GM23338 (cell line): Measurements from ENCODE around the gene CWH43.

Experiments
- CREB1 ChIP-seq: fragments of 250-450 bp; sonication (Bioruptor Pico); IDR thresholded peaks from 2 replicates; pipeline ENCODE4 v1.5.0; 2020; ENCODE audit warnings: low read depth, mild to moderate bottlenecking, moderate library complexity
- CTCF ChIP-seq, 2 experiments: fragments of 200-600 bp in 1 of 2; sonication (generic) in 1 of 2; conservative IDR thresholded peaks; 2 replicates each; pipeline versions ENCODE4 v1.5.1 to v1.6.1; 2016 to 2017; ENCODE audit warnings: antibody characterized with exemption in 2 of 2, low read depth in 2 of 2, mild to moderate bottlenecking in 2 of 2, moderate library complexity in 1 of 2
- EZH2 ChIP-seq: fragments of 200-600 bp; sonication (generic); IDR thresholded peaks from one replicate; pipeline ENCODE4 v1.8.0; 2017; ENCODE audit warnings: antibody characterized with exemption, mild to moderate bottlenecking, low read depth; ENCODE audit not compliant: unreplicated experiment
- EZH2phosphoT487 ChIP-seq: fragments of 200-600 bp; sonication (generic); IDR thresholded peaks from one replicate; pipeline ENCODE4 v1.8.1; 2018; ENCODE audit warnings: antibody characterized with exemption; ENCODE audit not compliant: unreplicated experiment
- JUNB ChIP-seq: IDR thresholded peaks from one replicate; pipeline ENCODE4 v1.6.1; 2016; ENCODE audit warnings: antibody characterized with exemption; ENCODE audit not compliant: unreplicated experiment
- POLR2AphosphoS5 ChIP-seq: IDR thresholded peaks from 2 replicates; pipeline ENCODE4 v1.6.1; 2016; ENCODE audit warnings: antibody characterized with exemption, low read depth
- REST ChIP-seq: IDR thresholded peaks from one replicate; pipeline ENCODE4 v1.6.1; 2018; ENCODE audit warnings: antibody characterized with exemption; ENCODE audit not compliant: unreplicated experiment
- STAT1 ChIP-seq: IDR thresholded peaks from one replicate; pipeline ENCODE4 v1.6.1; 2016; ENCODE audit warnings: antibody characterized with exemption; ENCODE audit not compliant: unreplicated experiment

- TF ChIP-seq CTCF (conservative IDR thresholded peaks at IDR 0.05; ENCODE audit: low read depth in 2 of 2) (no peak), CREB1 (CRISPR knock-in tag) (no peak), JUNB (no peak), EZH2phosphoT487 (no peak), EZH2 (no peak), POLR2AphosphoS5 (no peak), REST (no peak), STAT1 (no peak)
Observed at GRCh38 chr4:48974979-48975640, 11.0 kb upstream of the CWH43 start.
